GM19452 (cell line): ENCODE data around the gene MPPED1.

Experiments used
- ATAC-seq: cut with Tn5 transposase; IDR thresholded peaks from one replicate; pipeline ENCODE4 v1.9.1; 2021; ENCODE audit not compliant: unreplicated experiment

Gene MPPED1

GRCh38 chr22:43474161-43475101, 62.6 kb downstream of the MPPED1 start:
- ATAC-seq, result no peak

GRCh38 chr22:43475549-43476076, 63.8 kb downstream of the MPPED1 start:
- no peak for ATAC-seq

- ATAC-seq, result no peak
Measured at GRCh38 chr22:43476341-43476740, 64.5 kb downstream of the MPPED1 start.

GRCh38 chr22:43476751-43477725, 65.2 kb downstream of the MPPED1 start:
- ATAC-seq, result no peak

- ATAC-seq, result no peak
Measured at GRCh38 chr22:43477966-43478365, 66.2 kb downstream of the MPPED1 start.

GRCh38 chr22:43478621-43479300, 66.9 kb downstream of the MPPED1 start:
- no peak for ATAC-seq

GRCh38 chr22:43479301-43479950, 67.6 kb downstream of the MPPED1 start:
- ATAC-seq, result no peak

- ATAC-seq, result no peak
Measured at GRCh38 chr22:43479962-43480361, 68.1 kb downstream of the MPPED1 start.

GRCh38 chr22:43481568-43482317, 69.9 kb downstream of the MPPED1 start:
- no peak for ATAC-seq

- ATAC-seq, result no peak
Measured at GRCh38 chr22:43482318-43482625, 70.5 kb downstream of the MPPED1 start.

- ATAC-seq, result no peak
Measured at GRCh38 chr22:43483266-43483665, 71.5 kb downstream of the MPPED1 start.

GRCh38 chr22:43483669-43484068, 71.9 kb downstream of the MPPED1 start:
- ATAC-seq, result no peak

- no peak for ATAC-seq
Measured at GRCh38 chr22:43484227-43484626, 72.4 kb downstream of the MPPED1 start.

- no peak for ATAC-seq
Measured at GRCh38 chr22:43485502-43486089, 73.8 kb downstream of the MPPED1 start.

- ATAC-seq, result no peak
Measured at GRCh38 chr22:43487311-43488030, 75.7 kb downstream of the MPPED1 start.

- ATAC-seq, result no peak
Measured at GRCh38 chr22:43488031-43488866, 76.4 kb downstream of the MPPED1 start.

- ATAC-seq, result no peak
Measured at GRCh38 chr22:43488937-43489336, 77.1 kb downstream of the MPPED1 start.

- no peak for ATAC-seq
Measured at GRCh38 chr22:43490311-43490710, 78.5 kb downstream of the MPPED1 start.
